ENCODE data around the gene ZSWIM1. TPM values are rescaled to one million over a fixed set of nuclear protein-coding genes. Genes with fewer than 3 reads are reported as not detected.

The ZSWIM1 gene
- 4.0 TPM for total RNA-seq

DNA sequence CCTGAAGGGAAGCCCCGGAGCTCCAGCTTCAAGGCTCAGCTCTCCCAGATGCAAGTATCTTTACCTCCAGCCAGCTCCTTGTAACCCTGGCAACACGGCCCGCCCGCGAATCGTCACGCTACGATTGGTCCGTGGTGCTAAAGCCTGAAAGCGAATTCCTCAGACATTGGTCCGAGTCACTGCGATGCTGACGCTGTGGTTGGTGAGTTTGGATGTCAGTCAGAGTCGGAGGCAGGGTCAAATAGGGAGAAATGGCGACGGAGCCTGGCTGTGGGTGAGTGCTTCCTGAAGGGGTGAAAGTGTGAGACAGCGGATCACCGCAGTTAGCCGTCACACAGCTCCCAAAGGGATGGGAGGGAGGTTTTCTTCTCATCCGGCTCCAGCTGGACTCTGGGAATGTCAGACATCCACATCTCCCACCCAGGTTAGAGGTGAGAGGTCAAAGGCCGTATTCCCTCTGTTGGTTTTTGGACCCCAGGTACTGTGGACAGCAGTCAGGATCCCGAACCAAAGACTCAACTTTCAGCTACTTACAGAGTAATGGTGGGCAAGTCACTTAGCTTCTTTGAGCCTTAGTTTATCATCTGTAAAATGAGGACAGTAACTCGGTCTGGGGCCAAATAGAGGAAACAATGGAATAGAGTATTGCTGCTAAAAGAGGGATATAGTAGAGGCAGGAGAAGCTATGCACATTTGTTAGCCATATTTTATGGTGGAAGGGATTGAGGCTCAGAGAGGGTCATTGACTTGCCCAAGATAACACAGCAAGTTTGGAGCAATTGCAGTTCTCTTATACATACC, at the start of gene ZSWIM1:
ZSWIM1 (plus strand) TSS at position 240 of the 801 bp plus-strand sequence. CDS start 1,366 bp downstream, outside the sequence.
- peak; percentile 99 for DNase-seq

DNA sequence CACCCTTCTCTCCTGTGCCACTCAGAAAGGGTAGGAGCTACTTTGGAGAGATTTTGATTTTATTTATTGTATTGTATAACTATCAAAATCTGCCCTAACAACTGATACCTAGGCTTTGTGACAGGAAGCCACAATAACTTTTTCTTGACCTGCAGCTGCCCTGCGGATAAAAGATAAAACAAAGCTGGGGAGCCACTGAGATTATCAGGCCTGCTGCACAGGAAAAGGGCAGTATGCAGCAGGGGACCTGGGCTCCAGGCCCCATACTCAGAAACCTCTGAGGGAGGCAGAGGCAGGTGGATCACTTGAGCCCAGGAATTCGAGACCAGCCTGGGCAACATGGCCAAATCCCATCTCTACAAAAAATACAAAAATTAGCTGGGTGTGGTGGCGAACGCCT, 48.4 kb upstream of the ZSWIM1 start:
- DNase-seq, result no peak

DNA sequence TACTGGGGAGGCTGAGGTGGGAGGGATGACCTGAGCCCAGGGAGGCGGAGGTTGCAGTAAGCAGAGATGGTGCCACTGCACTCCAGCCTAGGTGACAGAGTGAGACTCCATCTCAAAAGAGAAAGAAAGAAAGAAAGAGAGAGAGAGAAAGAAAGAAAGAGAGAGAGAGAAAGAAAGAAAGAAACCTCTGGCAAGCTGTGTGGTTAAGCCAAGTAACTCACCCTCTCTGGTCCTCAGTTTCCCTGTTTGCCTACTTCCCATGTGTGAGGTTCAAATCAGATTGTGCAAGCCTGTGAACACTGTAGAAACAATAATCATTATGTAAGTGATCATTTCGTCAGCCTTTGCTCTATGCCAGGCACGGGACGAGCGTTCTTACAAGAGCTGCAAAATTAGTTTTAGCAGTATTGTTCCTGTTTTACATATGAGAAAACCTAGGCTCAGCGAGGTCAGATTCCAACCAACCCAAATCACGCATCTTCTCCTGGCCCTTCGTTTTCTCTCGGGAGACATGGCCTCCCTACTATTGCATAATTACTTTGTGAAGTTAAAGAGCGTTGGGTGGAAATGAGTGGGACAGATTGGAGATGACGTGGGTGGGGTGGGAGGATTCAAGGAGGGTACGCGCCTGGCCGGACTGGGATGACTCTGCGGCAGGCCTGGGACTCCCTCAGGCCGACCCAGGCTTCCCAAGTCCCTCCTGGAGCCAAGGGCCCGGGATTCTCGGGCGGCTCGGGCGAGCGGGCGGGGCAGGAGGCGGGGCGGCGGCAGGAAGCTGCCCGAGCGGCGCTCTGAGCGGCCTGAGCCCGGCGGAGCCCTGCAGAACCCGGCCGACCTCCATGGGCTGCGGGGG, 47.8 kb upstream of the ZSWIM1 start, which contains the start of gene SNX21:
SNX21 (plus strand) TSS at position 770 of the 853 bp plus-strand sequence. CDS start 121 bp downstream, outside the sequence.
- DNase-seq, result peak; percentile 77

- DNase-seq, result peak; percentile 69
Observed at GRCh38 chr20:45833883-45834796, 46.9 kb upstream of the ZSWIM1 start.

DNA sequence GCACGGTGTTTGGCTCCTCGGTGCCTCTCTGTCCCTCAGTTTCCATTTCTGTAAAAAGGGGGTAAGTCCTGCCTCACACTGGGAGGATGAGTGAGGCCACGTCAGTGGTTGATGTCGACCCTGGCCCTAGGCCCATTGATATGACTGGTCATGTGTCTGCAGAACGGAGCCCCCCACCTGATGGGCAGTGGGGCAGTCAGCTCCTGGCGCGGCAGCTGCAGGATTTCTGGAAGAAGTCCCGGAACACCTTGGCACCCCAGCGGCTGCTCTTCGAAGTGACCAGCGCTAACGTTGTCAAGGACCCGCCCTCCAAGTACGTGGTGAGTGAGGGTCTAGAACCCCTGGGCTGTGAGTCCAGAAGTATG, 46.2 kb upstream of the ZSWIM1 start:
- DNase-seq, result no peak

DNA sequence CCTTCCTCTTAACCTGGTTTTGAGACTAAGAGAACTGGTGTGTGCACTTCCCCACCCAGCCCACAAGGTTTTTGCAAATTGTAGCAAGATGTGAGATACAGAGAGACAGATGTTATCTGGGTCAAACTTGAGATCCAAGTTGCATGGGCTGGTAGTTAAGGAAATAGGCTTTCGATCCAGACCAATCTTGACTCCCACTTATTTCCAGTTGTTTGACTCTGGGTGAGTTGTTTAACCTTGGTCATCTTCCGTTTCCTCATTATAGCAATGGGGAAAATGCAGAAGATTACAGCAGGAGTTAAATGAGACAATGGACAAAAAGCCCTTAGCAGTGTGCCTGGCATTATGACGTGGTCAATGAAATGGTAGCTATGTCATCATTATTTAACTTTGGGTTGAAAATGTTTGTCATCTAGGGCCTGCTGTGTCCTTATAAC, 45.7 kb upstream of the ZSWIM1 start:
- no peak for DNase-seq

- DNase-seq, result no peak
Observed at GRCh38 chr20:45835825-45836224, 45.2 kb upstream of the ZSWIM1 start.

GRCh38 chr20:45836841-45837240, 44.2 kb upstream of the ZSWIM1 start:
- DNase-seq, result no peak

DNA sequence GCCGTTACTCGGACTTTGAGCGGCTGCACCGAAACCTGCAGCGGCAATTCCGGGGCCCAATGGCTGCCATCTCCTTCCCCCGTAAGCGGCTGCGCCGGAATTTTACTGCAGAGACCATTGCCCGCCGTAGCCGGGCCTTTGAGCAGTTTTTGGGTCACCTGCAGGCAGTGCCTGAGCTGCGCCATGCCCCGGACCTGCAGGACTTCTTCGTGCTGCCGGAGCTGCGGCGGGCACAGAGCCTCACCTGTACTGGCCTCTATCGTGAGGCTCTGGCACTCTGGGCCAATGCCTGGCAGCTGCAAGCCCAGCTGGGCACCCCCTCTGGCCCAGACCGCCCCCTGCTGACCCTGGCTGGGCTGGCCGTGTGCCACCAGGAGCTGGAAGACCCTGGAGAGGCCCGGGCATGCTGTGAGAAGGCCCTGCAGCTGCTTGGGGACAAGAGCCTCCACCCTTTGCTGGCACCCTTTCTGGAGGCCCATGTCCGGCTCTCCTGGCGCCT, 40.3 kb upstream of the ZSWIM1 start:
- DNase-seq, result no peak

- no peak for DNase-seq
Observed at GRCh38 chr20:45841407-45842129, 39.5 kb upstream of the ZSWIM1 start.

GRCh38 chr20:45842169-45842812, 38.7 kb upstream of the ZSWIM1 start:
- DNase-seq, result no peak

DNA sequence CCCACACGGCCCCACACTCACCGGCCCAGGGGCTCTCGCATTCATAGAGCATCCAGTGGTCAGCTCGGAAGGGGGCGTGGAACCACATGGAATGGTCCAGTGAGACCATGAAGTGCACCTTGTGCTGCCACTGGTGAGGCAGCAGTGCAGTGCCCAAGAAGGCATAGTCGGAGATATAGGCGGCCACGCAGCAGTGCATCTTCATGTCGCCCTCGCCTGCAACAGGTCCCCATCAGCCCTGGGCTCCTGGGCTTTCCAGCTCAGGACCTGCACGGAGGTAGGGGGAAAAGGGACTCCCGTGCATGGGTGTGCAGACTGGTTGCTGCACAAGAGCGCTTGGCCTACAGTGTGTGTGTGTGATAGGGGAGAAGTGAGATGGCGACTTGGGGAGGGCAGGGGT, 37.5 kb upstream of the ZSWIM1 start:
- DNase-seq, result no peak

- no peak for DNase-seq
Observed at GRCh38 chr20:45845452-45845851, 35.6 kb upstream of the ZSWIM1 start.

DNA sequence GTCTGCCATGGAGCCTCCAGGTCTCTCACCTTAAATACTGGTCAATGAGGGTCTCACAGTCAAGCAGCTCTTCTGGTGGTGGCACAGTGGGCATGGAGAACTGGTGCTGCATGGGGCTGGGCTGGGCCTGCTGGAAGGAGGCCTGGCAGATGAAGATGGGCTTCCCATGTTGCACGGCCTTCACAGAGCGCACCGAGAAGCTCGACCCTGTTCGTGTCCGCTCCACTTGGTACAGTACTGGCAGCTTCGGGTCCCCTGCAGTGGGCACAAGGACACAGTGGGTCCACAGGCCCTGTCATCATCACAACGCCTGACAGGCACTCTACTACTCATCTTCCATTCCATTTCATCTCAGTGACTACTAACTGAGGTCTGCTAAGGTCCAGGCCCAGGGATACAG, 32.6 kb upstream of the ZSWIM1 start:
- DNase-seq, result no peak

DNA sequence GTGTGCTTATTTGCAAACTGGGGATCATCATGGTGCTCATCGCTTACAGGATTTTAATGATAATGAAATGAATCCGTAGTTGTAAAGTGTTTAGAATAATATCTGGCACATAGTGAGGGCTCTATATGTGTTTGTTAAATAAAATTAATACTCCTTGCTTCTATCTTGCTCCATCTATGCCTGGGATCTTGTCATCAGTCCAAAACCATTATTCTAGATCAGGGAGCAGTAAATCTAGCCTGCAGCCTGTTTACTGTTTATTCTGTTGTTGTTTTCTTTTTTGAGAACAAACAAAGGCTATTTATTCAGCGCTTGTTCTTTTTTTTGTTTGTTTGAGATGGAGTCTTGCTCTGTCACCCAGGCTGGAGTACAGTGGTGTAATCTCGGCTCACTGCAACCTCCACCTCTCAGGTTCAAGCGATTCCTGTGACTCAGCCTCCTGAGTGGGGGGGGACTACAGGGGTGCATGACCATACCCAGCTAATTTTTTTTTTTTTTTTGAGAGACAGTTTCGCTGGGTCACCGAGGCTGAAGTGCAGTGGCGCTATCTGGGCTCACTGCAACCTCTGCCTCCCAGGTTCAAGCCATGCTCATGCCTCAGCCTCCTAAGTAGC, 32.0 kb upstream of the ZSWIM1 start:
- no peak for DNase-seq

GRCh38 chr20:45850238-45850637, 30.8 kb upstream of the ZSWIM1 start:
- no peak for DNase-seq

- no peak for DNase-seq
Observed at GRCh38 chr20:45850926-45851325, 30.1 kb upstream of the ZSWIM1 start.

DNA sequence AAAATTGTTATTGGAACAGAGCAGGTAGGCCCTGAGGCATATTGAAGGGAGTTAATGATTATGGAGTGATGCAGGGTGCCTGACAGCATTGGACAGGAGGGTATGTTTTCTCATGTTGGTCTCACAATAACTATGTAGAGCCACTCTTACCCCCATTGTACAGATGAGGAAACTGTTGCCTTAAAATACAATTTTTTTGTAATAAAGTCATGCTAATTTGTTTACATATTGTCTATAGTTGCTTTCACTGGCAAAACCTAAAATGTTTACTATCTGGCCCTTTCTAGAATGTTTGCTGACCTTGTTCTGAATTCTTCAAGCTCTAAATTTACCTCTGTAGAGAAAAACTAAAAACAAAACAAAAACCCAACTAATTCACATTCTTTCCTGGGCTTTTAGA, 29.5 kb upstream of the ZSWIM1 start:
- no peak for DNase-seq

DNA sequence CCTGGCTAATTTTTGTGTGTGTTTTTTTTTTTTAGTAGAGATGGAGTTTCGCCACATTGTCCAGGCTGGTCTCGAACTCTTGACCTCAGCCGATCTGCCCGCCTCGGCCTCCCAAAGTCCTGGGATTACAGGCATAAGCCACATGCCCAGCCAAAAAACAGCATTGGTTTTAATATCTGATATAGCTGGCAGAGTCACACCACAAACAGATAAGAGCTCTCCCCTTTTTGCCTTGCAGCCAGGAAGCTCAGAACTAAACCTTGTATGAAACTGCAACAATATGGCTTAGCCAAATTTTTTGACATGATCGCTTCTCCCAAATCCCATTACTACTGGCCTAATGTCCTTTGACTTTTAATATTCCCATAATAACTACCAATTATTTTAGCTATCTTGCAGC, 28.7 kb upstream of the ZSWIM1 start:
- no peak for DNase-seq

- no peak for DNase-seq
Observed at GRCh38 chr20:45853484-45853883, 27.5 kb upstream of the ZSWIM1 start.

Measured in skin of body (tissue), 2 donors.